ENCODE results near the gene IL17D. TPM values are rescaled to one million over a fixed set of nuclear protein-coding genes. Genes with fewer than 3 reads are reported as not detected.

Gene IL17D
- total RNA-seq, 2 experiments from 2014 or later: not detected

GRCh38 chr13:20702530-20702914 is 977 bp upstream of the IL17D start:
- H3K9me3 Mint-ChIP-seq: no peaks in the 10 kb centered on the region
- H3K27ac Mint-ChIP-seq: no peak overlapping the region
- H3K27me3 Mint-ChIP-seq: peaks cover 46% of the 10 kb centered on the region
- POLR2A ChIA-PET: interaction anchor here (4.1 kb wide), 1 partner anchor 71 kb away, joined by 16 read pairs; the partner anchor contains the start of gene EEF1AKMT1
- H3K4me1 Mint-ChIP-seq: peaks cover 14% of the 10 kb centered on the region
- peak overlapping the region; percentile 82 for H3K4me3 Mint-ChIP-seq
- no peak for DNase-seq
- CTCF ChIA-PET: interaction anchor here (1.6 to 2.9 kb wide), 4 partner anchors 9 to 210 kb away, joined by 4 to 16 read pairs (median 8); no protein-coding TSS in a partner anchor
- H3K36me3 Mint-ChIP-seq (ENCODE audit: low read depth): no peaks in the 10 kb centered on the region

- ChIA-PET CTCF (interaction anchor here (0.6 to 2.9 kb wide), 15 partner anchors 10 to 717 kb away, joined by 3 to 16 read pairs (median 4); partner anchors contain the start of gene CRYL1), POLR2A (interaction anchor here (1.0 to 4.1 kb wide), 2 partner anchors 69 to 178 kb away, joined by 3 to 16 read pairs; partner anchors contain the start of genes CRYL1 and EEF1AKMT1)
- peaks cover 14% of the 10 kb centered on the region for H3K4me1 Mint-ChIP-seq
- no peaks in the 10 kb centered on the region for H3K9me3 Mint-ChIP-seq
- H3K36me3 Mint-ChIP-seq (ENCODE audit: low read depth): no peaks in the 10 kb centered on the region
- H3K4me3 Mint-ChIP-seq: no peak overlapping the region
- H3K27me3 Mint-ChIP-seq: peaks cover 41% of the 10 kb centered on the region
- no peak overlapping the region for H3K27ac Mint-ChIP-seq
- DNase-seq: peak; percentile 77
Observed at GRCh38 chr13:20703780-20704458, 420 bp downstream of the IL17D start.

GRCh38 chr13:20704459-20705069 is 1.1 kb downstream of the IL17D start:
- Mint-ChIP-seq H3K4me1 (peaks cover 14% of the 10 kb centered on the region), H3K36me3 (ENCODE audit: low read depth) (no peaks in the 10 kb centered on the region), H3K27me3 (peaks cover 38% of the 10 kb centered on the region), H3K9me3 (no peaks in the 10 kb centered on the region), H3K27ac (no peak overlapping the region), H3K4me3 (peak overlapping the region; percentile 58)
- DNase-seq: no peak
- ChIA-PET POLR2A (interaction anchor here (1.0 to 4.1 kb wide), 2 partner anchors 69 to 178 kb away, joined by 3 to 16 read pairs; partner anchors contain the start of genes CRYL1 and EEF1AKMT1), CTCF (interaction anchor here (0.7 to 2.9 kb wide), 10 partner anchors 11 to 510 kb away, joined by 3 to 16 read pairs (median 4); partner anchors contain the start of gene CRYL1)

GRCh38 chr13:20706661-20707060 is 3.2 kb downstream of the IL17D start:
- no peak overlapping the region for H3K27ac Mint-ChIP-seq
- CTCF ChIA-PET: no interaction called here
- POLR2A ChIA-PET: no interaction called here

GRCh38 chr13:20708216-20708615 is 4.7 kb downstream of the IL17D start:
- Mint-ChIP-seq H3K4me1 (peaks cover 8% of the 10 kb centered on the region), H3K36me3 (ENCODE audit: low read depth) (no peaks in the 10 kb centered on the region)
- DNase-seq: no peak

More at GRCh38 chr13:20706661-20707060, 3.2 kb downstream of the IL17D start:
- no peak for DNase-seq
- no peaks in the 10 kb centered on the region for H3K9me3 Mint-ChIP-seq
- no peaks in the 10 kb centered on the region for H3K36me3 Mint-ChIP-seq (ENCODE audit: low read depth)
- H3K4me1 Mint-ChIP-seq: peaks cover 14% of the 10 kb centered on the region
- peaks cover 20% of the 10 kb centered on the region for H3K27me3 Mint-ChIP-seq
- no peak overlapping the region for H3K4me3 Mint-ChIP-seq

GRCh38 chr13:20709369-20709768 is 5.9 kb downstream of the IL17D start:
- CTCF ChIA-PET: interaction anchor here (0.7 to 2.3 kb wide), 4 partner anchors 45 to 217 kb away, joined by 3 to 5 read pairs (median 4); no protein-coding TSS in a partner anchor
- no peak overlapping the region for H3K4me3 Mint-ChIP-seq
- H3K9me3 Mint-ChIP-seq: no peaks in the 10 kb centered on the region
- peaks cover 10% of the 10 kb centered on the region for H3K4me1 Mint-ChIP-seq
- DNase-seq: no peak
- no peaks in the 10 kb centered on the region for H3K36me3 Mint-ChIP-seq (ENCODE audit: low read depth)
- POLR2A ChIA-PET: no interaction called here
- H3K27me3 Mint-ChIP-seq: peaks cover 20% of the 10 kb centered on the region
- no peak overlapping the region for H3K27ac Mint-ChIP-seq

More at GRCh38 chr13:20708216-20708615, 4.7 kb downstream of the IL17D start:
- H3K27me3 Mint-ChIP-seq: peaks cover 13% of the 10 kb centered on the region
- POLR2A ChIA-PET: no interaction called here
- H3K4me3 Mint-ChIP-seq: no peak overlapping the region
- no peaks in the 10 kb centered on the region for H3K9me3 Mint-ChIP-seq
- no peak overlapping the region for H3K27ac Mint-ChIP-seq
- CTCF ChIA-PET: interaction anchor here (0.9 to 2.3 kb wide), 4 partner anchors 121 to 218 kb away, joined by 3 to 5 read pairs (median 4); no protein-coding TSS in a partner anchor

GRCh38 chr13:20709782-20710181 is 6.3 kb downstream of the IL17D start:
- peaks cover 17% of the 10 kb centered on the region for H3K27me3 Mint-ChIP-seq
- H3K36me3 Mint-ChIP-seq (ENCODE audit: low read depth): no peaks in the 10 kb centered on the region
- no peaks in the 10 kb centered on the region for H3K9me3 Mint-ChIP-seq
- H3K4me3 Mint-ChIP-seq: no peak overlapping the region
- peaks cover 8% of the 10 kb centered on the region for H3K4me1 Mint-ChIP-seq
- POLR2A ChIA-PET: no interaction called here
- no peak for DNase-seq
- H3K27ac Mint-ChIP-seq: no peak overlapping the region
- CTCF ChIA-PET: interaction anchor here (0.8 to 1.3 kb wide), 3 partner anchors 13 to 118 kb away, joined by 3 to 4 read pairs (median 3); no protein-coding TSS in a partner anchor

- no peaks in the 10 kb centered on the region for H3K9me3 Mint-ChIP-seq
- no peaks in the 10 kb centered on the region for H3K36me3 Mint-ChIP-seq (ENCODE audit: low read depth)
- CTCF ChIA-PET: interaction anchor here (0.6 to 1.9 kb wide), 12 partner anchors 10 to 529 kb away, joined by 3 to 10 read pairs (median 4); no protein-coding TSS in a partner anchor
- H3K27me3 Mint-ChIP-seq: peaks cover 13% of the 10 kb centered on the region
- no peak for DNase-seq
- POLR2A ChIA-PET: interaction anchor here (1.0 kb wide), 1 partner anchor 62 kb away, joined by 4 read pairs; no protein-coding TSS in a partner anchor
- no peak overlapping the region for H3K27ac Mint-ChIP-seq
- H3K4me3 Mint-ChIP-seq: no peak overlapping the region
- peaks cover 8% of the 10 kb centered on the region for H3K4me1 Mint-ChIP-seq
Observed at GRCh38 chr13:20711301-20712044, 8.0 kb downstream of the IL17D start.

GRCh38 chr13:20713014-20713376 is 9.5 kb downstream of the IL17D start:
- no peak for DNase-seq
- Mint-ChIP-seq H3K4me1 (peaks cover 8% of the 10 kb centered on the region), H3K4me3 (no peak overlapping the region), H3K27ac (no peak overlapping the region), H3K36me3 (ENCODE audit: low read depth) (no peaks in the 10 kb centered on the region), H3K9me3 (no peaks in the 10 kb centered on the region), H3K27me3 (peaks cover 12% of the 10 kb centered on the region)
- ChIA-PET POLR2A (no interaction called here), CTCF (interaction anchor here (0.6 to 1.9 kb wide), 3 partner anchors 12 to 213 kb away, joined by 3 to 4 read pairs (median 4); no protein-coding TSS in a partner anchor)

- Mint-ChIP-seq H3K36me3 (ENCODE audit: low read depth) (no peaks in the 10 kb centered on the region), H3K4me3 (no peak overlapping the region), H3K27ac (no peak overlapping the region), H3K9me3 (no peaks in the 10 kb centered on the region), H3K27me3 (peaks cover 12% of the 10 kb centered on the region), H3K4me1 (peaks cover 8% of the 10 kb centered on the region)
- CTCF ChIA-PET: interaction anchor here (0.7 to 2.9 kb wide), 4 partner anchors 9 to 212 kb away, joined by 3 to 11 read pairs (median 4); no protein-coding TSS in a partner anchor
- POLR2A ChIA-PET: no interaction called here
- DNase-seq: no peak
Observed at GRCh38 chr13:20713751-20714150, 10.3 kb downstream of the IL17D start.

- H3K27me3 Mint-ChIP-seq: peaks cover 12% of the 10 kb centered on the region
- peaks cover 8% of the 10 kb centered on the region for H3K4me1 Mint-ChIP-seq
- H3K9me3 Mint-ChIP-seq: no peaks in the 10 kb centered on the region
- H3K27ac Mint-ChIP-seq: no peak overlapping the region
- H3K4me3 Mint-ChIP-seq: no peak overlapping the region
- ChIA-PET POLR2A (no interaction called here), CTCF (interaction anchor here (0.7 to 2.9 kb wide), 5 partner anchors 9 to 223 kb away, joined by 3 to 11 read pairs (median 3); no protein-coding TSS in a partner anchor)
- no peaks in the 10 kb centered on the region for H3K36me3 Mint-ChIP-seq (ENCODE audit: low read depth)
- DNase-seq: no peak
Observed at GRCh38 chr13:20714161-20714560, 10.7 kb downstream of the IL17D start.

- DNase-seq: no peak
- H3K27ac Mint-ChIP-seq: no peak overlapping the region
- ChIA-PET POLR2A (no interaction called here), CTCF (interaction anchor here (0.7 to 2.9 kb wide), 5 partner anchors 8 to 223 kb away, joined by 3 to 11 read pairs (median 3); partner anchors contain the start of gene IL17D)
- no peak overlapping the region for H3K4me3 Mint-ChIP-seq
- H3K27me3 Mint-ChIP-seq: peaks cover 12% of the 10 kb centered on the region
- H3K9me3 Mint-ChIP-seq: no peaks in the 10 kb centered on the region
- peaks cover 8% of the 10 kb centered on the region for H3K4me1 Mint-ChIP-seq
- H3K36me3 Mint-ChIP-seq (ENCODE audit: low read depth): no peaks in the 10 kb centered on the region
Observed at GRCh38 chr13:20714563-20715329, 11.2 kb downstream of the IL17D start.
